ENCODE results near the gene HTR4. TPM values are rescaled to one million over a fixed set of nuclear protein-coding genes. Genes with fewer than 3 reads are reported as not detected.

Gene HTR4
- polyA plus RNA-seq, 4 donors, result 0.05 to 0.11 (median 0.05) TPM; not detected in 1

DNA sequence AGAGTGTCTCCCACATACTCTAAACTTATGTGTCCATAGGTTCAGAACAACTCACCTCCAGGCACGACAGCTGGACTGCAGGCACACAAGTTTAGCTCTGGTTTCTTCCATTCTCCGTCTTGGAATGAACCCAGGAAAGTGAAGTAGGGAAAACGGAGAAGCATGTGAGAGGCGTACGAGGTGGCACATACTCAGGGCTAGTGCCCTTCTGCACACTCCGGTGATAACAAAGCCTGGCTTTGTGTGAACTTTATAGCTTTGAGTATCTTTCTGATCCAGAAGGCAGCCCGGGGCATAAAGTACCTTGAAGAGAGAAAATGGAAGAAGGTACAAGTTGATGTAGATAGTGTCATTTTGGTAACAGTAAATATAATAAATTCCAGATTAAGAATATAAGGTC, 11.1 kb upstream of the HTR4 start:
- no peak for DNase-seq (ENCODE audit: low read depth in 4 of 4, low spot score in 2 of 4)

DNA sequence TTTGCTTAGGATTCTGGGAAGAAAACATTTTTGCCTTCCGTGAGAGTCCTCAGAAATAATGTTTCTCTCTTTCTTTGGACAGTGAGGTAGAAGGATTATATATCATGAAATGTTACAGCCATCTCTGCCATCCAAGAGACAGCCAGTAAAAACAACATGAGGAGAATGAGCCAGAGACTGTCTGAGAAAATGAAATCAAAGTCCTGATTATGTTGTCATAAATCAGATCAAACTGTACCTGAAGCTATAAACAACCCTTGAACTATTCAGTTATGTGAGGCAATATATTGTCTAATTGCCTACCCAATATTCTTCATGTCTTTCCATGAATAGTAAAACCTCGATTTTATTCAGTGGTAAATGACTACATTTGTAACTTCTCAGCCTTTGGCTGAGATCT, 9.2 kb upstream of the HTR4 start:
- DNase-seq (ENCODE audit: low read depth in 4 of 4, low spot score in 2 of 4), result no peak

DNA sequence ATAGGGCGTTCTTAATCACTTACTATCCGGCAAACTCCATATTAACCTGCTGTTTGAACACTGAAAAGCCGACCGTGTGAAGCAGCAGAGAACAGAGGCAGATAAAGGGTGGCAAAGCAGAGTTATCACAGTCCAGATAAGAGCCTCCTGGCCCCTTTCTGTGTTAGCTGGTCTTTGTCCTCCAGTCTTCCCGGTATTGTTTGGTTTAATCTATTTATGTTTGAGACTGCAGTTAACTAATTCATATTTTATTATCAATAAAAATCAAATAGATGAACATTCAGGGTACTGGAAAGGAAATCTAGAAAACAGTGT, 6.0 kb upstream of the HTR4 start:
- no peak for DNase-seq (ENCODE audit: low read depth in 4 of 4, low spot score in 2 of 4)

DNA sequence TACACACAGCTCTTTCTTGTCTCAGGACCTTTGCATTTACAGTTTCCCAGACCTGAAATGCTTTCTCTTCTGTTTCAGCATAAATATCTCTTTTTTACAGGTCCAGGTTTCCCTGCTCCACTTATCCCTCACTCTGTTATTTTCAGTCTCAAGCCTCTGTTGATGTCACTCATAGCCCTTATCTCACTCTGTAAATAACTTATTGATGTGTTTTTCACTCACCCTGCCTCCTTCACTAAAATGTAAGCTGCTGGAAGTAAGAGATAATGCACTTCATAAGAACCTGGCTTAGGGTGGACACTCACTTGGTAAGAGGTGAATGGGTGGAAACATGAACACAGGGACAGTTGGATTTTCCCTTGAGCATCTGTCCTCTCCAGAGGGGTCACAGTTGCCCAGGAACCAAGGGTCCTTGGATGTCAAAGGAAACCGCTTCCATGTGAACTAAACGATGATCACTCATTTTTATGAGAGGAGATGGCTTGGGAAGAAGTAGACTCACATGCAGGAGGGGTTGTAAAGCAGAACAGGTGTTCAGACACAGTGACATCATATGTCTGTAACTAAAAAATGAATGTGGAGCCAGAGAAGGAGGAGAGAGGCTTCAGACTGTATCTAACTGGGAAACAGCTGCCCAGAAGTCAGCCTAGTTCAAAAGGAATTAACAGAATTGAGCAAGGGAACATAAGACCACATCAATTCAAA, 5.5 kb upstream of the HTR4 start:
- DNase-seq (ENCODE audit: low read depth in 4 of 4, low spot score in 2 of 4), result no peak

- DNase-seq (ENCODE audit: low read depth in 4 of 4, low spot score in 2 of 4), result no peak
These were observed 964 bp downstream of the HTR4 start for GRCh38 chr5:148653291-148653835.

DNA sequence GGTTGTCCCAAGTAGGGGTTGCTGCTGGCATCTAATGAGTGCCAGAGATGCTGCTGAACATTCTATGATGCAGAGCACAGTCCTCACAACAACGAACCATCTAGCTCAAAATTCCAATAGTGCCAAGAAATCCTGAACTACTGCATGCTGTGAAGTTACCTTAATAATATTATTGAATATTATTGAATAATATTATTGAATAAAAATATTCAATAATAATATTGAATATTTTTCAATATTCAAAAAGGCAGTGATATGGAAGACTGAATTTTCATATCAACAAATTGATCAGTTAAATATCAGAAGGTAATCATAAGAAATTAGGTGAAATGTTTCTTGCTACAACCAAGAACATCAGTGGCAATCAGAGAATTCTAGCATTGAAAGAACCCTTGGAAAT, 2.8 kb downstream of the HTR4 start:
- no peak for DNase-seq (ENCODE audit: low read depth in 4 of 4, low spot score in 2 of 4)

DNA sequence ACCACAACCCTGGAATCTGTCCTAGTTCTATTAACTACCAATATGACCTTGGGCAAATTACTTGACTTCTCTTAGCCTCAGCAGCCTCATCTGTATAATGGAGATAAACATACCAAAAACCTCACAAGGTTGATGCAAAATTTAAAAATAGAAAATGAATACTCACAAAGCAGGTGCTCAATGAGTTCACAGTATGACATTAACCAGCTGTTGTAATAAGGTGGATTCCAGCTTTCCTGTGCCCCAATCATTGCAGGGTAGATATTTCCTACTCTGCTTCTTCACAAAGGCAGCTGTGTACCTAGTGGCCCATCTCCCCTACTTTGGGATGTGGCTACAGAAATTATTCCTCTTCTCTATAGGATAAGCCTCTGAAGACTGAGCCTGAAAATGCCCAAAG, 8.8 kb downstream of the HTR4 start:
- no peak for DNase-seq (ENCODE audit: low read depth in 4 of 4, low spot score in 2 of 4)

DNA sequence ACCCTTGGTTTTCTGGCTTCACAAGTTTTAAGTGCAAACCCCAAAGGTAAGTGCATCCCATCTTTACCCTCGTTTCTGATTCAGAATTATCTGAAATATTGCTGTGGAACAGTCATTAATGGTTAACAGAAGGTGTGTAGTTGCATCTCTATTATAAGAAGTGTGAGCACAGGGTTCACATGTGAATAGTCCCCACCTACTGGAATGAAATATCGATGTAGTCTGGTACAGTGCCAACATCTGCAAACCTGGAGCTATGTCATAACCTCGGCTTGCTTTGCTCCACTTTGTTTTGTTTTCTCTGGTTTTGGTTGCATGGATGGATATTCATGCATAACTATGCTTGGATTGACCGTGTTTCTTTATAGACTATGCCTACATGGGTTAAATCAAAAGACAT, 12.6 kb downstream of the HTR4 start:
- DNase-seq (ENCODE audit: low read depth in 4 of 4, low spot score in 2 of 4), result no peak

GRCh38 chr5:148640471-148640870, 13.9 kb downstream of the HTR4 start:
- DNase-seq (ENCODE audit: low read depth in 4 of 4, low spot score in 2 of 4), result no peak

GRCh38 chr5:148639081-148639480, 15.2 kb downstream of the HTR4 start:
- DNase-seq (ENCODE audit: low read depth in 4 of 4, low spot score in 2 of 4), result no peak

DNA sequence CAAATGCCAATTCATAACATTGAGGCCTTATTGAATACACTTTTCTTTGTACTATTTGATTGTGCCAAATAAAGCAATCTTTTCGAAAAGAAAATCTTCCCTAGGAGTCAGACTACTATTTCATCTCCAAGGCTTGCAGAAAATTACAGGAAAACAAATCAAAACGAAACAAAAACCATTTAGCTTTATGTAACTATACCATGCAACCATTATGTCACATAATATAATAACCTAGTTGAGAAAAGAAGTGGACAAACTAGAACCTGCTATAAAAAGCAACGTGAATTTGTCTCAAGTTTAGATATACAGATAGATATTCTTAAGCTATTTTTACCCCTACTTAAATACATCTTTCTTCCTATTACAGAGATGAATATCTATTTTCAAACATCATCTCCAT, 18.0 kb downstream of the HTR4 start:
- DNase-seq (ENCODE audit: low read depth in 4 of 4, low spot score in 2 of 4), result no peak

- DNase-seq (ENCODE audit: low read depth in 4 of 4, low spot score in 2 of 4), result no peak
These were observed 18.8 kb downstream of the HTR4 start for GRCh38 chr5:148635321-148636083.

GRCh38 chr5:148633067-148633377, 21.3 kb downstream of the HTR4 start:
- DNase-seq (ENCODE audit: low read depth in 4 of 4, low spot score in 2 of 4), result no peak

DNA sequence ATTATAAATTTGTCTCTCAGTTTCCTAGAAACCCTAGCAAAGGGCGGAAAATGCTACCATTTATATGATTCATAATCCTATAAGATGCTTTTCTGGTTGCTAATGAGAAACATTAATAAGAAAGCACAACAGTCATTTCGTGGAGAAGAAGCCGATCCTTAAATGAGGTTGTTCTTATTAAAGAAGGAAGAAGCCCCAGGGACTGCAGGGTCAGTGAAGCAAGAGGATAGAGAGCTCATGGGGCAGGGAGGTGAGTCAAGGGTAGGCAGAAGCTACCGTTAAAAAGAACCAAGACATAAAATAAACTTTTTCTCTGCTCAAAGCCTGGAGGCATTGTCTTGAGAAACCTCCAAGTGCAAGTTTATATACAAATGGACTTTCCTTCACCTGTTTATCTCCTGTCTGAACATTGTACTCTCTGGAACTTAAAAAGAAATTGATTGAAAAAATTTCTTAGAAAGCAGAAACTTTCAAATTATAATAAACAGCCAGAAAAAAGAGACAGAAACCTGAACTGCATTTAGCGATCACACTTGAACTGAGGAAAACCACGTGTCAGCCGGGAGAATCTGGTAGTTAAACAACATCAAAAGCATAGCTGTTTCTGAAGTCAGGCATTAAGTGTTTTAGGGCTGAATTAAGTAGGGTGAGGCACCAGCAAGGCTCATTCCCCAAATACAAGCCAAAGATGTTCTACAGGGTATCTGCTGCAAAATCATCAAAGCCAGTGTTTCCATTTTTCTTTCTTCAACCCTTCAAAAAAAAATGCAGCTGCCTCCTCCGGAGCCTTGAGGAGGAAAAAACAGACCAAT, 21.9 kb downstream of the HTR4 start:
- no peak for DNase-seq (ENCODE audit: low read depth in 4 of 4, low spot score in 2 of 4)

GRCh38 chr5:148626986-148627385, 27.3 kb downstream of the HTR4 start:
- no peak for DNase-seq (ENCODE audit: low read depth in 4 of 4, low spot score in 2 of 4)

DNA sequence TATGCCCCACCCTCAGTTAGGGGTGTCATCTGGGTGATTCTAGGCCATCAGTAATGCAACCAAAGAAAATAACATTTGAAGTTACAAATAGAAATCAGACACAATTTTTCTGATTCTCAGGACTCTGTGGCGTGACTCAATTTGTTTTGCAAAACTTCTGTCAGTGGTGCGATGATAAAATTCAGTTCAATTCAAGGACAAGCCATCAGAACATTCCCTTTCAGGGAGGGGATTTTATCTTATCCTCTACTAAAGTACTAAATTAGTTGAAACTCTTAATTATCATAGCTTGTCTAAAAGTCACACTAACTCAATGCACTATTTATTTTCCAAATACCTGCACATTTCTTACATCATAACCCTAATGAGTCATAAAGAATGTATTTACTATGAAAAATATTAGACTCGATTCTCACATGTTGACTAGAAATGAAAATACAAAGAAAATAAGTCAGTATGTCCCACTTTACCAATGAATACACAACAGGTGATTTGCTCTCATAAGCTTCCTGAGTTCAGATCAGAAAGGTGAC, 28.2 kb downstream of the HTR4 start:
- no peak for DNase-seq (ENCODE audit: low read depth in 4 of 4, low spot score in 2 of 4)

DNA sequence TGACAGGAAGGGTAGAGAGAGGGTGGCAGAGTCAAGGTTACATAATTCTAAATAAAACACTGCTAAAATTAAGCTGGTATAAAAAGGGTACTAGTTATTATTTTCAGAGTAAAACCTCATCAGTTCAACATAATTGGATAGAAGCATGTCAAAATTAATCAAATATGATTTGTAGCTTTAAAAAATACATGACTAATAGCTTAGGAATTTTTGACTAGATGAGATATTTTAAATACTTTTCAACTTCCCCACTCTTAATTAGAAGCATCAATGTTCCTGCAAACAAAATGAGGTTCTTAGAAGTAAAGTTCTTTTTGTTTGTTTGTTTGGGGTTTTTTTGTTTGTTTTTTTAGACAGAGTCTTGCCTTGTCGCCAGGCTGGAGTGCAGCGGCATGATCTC, 29.1 kb downstream of the HTR4 start:
- no peak for DNase-seq (ENCODE audit: low read depth in 4 of 4, low spot score in 2 of 4)

DNA sequence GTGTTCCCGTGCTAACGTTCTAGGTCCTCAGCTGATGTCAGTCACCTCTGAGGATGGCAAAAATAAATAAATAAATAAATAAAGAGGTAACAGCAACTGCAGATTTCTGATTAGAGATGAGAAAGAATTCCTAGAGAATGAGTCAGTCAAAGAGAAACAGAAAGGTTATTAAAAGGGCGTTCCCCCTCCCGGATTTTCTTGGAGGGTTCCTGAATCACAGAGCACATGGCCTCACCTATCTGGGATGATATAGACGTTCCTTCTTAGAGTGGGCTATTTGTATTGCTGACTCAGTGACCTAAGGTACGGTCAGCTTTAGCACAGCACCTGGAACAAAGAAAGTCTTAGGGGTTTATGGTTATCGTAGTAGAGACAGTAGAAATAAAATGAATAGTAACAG, 30.6 kb downstream of the HTR4 start:
- no peak for DNase-seq (ENCODE audit: low read depth in 4 of 4, low spot score in 2 of 4)

GRCh38 chr5:148623101-148623500, 31.2 kb downstream of the HTR4 start:
- no peak for DNase-seq (ENCODE audit: low read depth in 4 of 4, low spot score in 2 of 4)

DNA sequence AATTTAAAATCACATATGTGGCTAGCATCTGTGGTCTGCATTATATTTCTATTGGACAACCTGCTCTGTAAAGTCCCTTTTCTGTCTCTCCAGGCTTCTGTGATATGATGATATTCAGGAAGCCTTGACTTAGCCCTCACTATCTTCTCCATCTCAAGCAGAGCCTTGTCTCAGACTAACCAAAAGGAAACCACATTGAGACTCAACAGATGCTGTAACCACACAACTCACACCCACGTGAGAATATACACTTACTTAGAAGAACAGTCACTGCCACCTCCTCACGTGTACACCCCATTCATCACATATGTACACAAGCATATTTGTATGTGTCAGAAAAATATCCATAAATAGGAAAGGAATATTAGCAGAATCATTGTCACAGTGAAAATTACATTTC, 33.6 kb downstream of the HTR4 start:
- DNase-seq (ENCODE audit: low read depth in 4 of 4, low spot score in 2 of 4), result no peak

DNA sequence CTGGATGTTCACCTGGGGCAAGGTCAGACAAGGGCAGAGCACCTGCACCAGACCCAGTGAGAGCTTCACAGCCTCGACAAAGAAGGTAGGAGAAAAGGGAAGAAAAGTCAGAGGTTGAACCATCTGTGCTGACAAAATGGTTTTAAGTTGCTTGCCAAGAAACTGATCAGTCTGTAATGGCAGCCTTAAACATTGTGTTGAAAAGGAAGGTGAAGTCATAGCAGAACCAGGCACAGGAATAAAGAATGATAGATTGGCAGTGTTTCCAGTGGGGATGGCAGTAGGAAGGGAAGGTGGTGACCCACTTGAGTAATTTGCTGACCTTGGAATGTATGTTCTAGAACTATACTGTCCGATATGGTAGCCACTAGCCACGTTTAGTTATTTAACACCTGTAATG, 34.2 kb downstream of the HTR4 start:
- no peak for DNase-seq (ENCODE audit: low read depth in 4 of 4, low spot score in 2 of 4)

Measured in left renal cortex interstitium (tissue), 4 donors.